ENCODE results near the gene CTSW.

- TF ChIP-seq CTCF (IDR thresholded peaks at IDR 0.05; ENCODE audit: low read depth, low read length) (no peak), MYC (IDR thresholded peaks at IDR 0.05; ENCODE audit: low read depth, low read length) (no peak), MAX (IDR thresholded peaks at IDR 0.05; ENCODE audit: low read depth, low read length) (peak; percentile 24; the same call in 1 of the 2 replicates)
These were observed 36.2 kb downstream of the CTSW start for GRCh38 chr11:65915821-65916251.
